ENCODE measurements around the gene ATAD1.

ATAD1 gene

DNA sequence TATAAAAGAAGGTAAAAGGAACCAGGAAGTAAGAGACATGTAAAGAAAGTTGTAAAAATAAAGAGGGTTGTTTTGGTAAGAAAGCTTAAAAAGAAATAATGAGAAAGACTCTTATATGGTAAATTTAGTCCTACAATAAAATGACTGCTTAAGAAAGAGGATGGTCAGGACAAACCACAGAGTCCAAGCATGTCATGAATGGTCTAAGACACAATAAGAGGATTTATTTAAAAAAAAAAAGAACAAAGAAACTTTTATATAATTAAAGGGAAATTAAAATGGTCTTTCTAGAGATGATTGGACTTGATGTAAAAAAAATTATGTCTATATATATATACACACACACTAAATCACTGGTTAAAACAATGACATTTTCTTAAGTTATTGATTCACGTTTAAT is 18.2 kb downstream of the ATAD1 start:
- Histone ChIP-seq H3K79me2 (ENCODE audit: insufficient read depth, low read length) (no peaks in the 10 kb centered on the region; the same call in 1 of the 2 replicates), H3K27me3 (ENCODE audit: insufficient read depth, low read length) (no peaks in the 10 kb centered on the region), H3K4me1 (ENCODE audit: insufficient read depth, low read length, severe bottlenecking) (peaks cover 10% of the 10 kb centered on the region), H3K9ac (ENCODE audit: low read length) (no peak overlapping the region), H3K9me2 (ENCODE audit: low read depth, low read length) (no peaks in the 10 kb centered on the region), H3K36me3 (ENCODE audit: insufficient read depth, low read length) (peaks cover 80% of the 10 kb centered on the region), H3K9me3 (ENCODE audit: low read length) (peaks cover 19% of the 10 kb centered on the region), H3F3A (ENCODE audit: insufficient read depth, low read length) (no peaks in the 10 kb centered on the region; the same call in 1 of the 2 replicates), H3K4me2 (ENCODE audit: low read length) (no peak overlapping the region), H2AFZ (ENCODE audit: low read length) (no peak overlapping the region), H3K4me3 (ENCODE audit: low read depth, low read length, poor library complexity, severe bottlenecking) (no peak overlapping the region), H3K27ac (ENCODE audit: low read depth, low read length, poor library complexity, severe bottlenecking) (no peak overlapping the region), H4K20me1 (ENCODE audit: insufficient read depth, low read length) (no peaks in the 10 kb centered on the region)
- TF ChIP-seq, protein P1, sequence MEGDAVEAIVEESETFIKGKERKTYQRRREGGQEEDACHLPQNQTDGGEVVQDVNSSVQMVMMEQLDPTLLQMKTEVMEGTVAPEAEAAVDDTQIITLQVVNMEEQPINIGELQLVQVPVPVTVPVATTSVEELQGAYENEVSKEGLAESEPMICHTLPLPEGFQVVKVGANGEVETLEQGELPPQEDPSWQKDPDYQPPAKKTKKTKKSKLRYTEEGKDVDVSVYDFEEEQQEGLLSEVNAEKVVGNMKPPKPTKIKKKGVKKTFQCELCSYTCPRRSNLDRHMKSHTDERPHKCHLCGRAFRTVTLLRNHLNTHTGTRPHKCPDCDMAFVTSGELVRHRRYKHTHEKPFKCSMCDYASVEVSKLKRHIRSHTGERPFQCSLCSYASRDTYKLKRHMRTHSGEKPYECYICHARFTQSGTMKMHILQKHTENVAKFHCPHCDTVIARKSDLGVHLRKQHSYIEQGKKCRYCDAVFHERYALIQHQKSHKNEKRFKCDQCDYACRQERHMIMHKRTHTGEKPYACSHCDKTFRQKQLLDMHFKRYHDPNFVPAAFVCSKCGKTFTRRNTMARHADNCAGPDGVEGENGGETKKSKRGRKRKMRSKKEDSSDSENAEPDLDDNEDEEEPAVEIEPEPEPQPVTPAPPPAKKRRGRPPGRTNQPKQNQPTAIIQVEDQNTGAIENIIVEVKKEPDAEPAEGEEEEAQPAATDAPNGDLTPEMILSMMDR (IDR thresholded peaks at IDR 0.05; ENCODE audit: low read length), result no peak
- no peak for TF ChIP-seq EZH2 (IDR thresholded peaks at IDR 0.05; ENCODE audit: borderline replicate concordance, low read length)

- no peak overlapping the region for H2AFZ ChIP-seq (ENCODE audit: low read length)
- H3K36me3 ChIP-seq (ENCODE audit: insufficient read depth, low read length), result peaks cover 73% of the 10 kb centered on the region
- H3K9me2 ChIP-seq (ENCODE audit: low read depth, low read length), result no peaks in the 10 kb centered on the region
- TF ChIP-seq EZH2 (IDR thresholded peaks at IDR 0.05; ENCODE audit: borderline replicate concordance, low read length), result no peak
- TF ChIP-seq, protein P1 (IDR thresholded peaks at IDR 0.05; ENCODE audit: low read length), result no peak
- H3K9me3 ChIP-seq (ENCODE audit: low read length), result peaks cover 15% of the 10 kb centered on the region
- H3F3A ChIP-seq (ENCODE audit: insufficient read depth, low read length), result no peaks in the 10 kb centered on the region; the same call in 1 of the 2 replicates
- H3K4me2 ChIP-seq (ENCODE audit: low read length), result no peak overlapping the region
- H3K79me2 ChIP-seq (ENCODE audit: insufficient read depth, low read length), result no peaks in the 10 kb centered on the region; the same call in 1 of the 2 replicates
- H3K4me1 ChIP-seq (ENCODE audit: insufficient read depth, low read length, severe bottlenecking), result peaks cover 10% of the 10 kb centered on the region
- no peak overlapping the region for H3K9ac ChIP-seq (ENCODE audit: low read length)
- no peak overlapping the region for H3K4me3 ChIP-seq (ENCODE audit: low read depth, low read length, poor library complexity, severe bottlenecking)
- H4K20me1 ChIP-seq (ENCODE audit: insufficient read depth, low read length), result no peaks in the 10 kb centered on the region
- peak overlapping the region; percentile 35 for H3K27ac ChIP-seq (ENCODE audit: low read depth, low read length, poor library complexity, severe bottlenecking)
- no peaks in the 10 kb centered on the region for H3K27me3 ChIP-seq (ENCODE audit: insufficient read depth, low read length)
Measured at GRCh38 chr10:87798082-87798481, 19.9 kb downstream of the ATAD1 start.

DNA sequence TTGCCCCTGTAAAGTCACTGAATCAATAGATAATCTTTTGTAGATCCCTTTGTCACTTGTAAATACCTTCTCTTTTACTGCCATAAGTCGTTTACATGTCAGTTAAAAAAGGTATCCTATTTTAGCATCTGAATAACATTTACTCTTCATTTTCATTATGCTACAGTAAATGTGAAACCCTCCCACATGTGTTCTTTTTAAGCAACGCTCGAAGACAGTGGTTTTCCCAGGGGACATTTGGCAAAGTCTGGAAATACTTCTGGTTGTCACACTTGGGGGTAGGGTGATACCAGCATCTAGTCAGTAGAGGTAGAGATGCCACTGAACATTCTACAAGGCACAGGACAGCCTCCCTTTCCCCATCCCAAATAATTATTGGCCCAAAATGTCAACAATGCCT is 23.7 kb downstream of the ATAD1 start:
- Histone ChIP-seq H3K27ac (ENCODE audit: low read depth, low read length, poor library complexity, severe bottlenecking) (no peak overlapping the region), H3K36me3 (ENCODE audit: insufficient read depth, low read length) (peaks cover 78% of the 10 kb centered on the region), H3K27me3 (ENCODE audit: insufficient read depth, low read length) (no peaks in the 10 kb centered on the region), H3K9me2 (ENCODE audit: low read depth, low read length) (no peaks in the 10 kb centered on the region), H3K4me1 (ENCODE audit: insufficient read depth, low read length, severe bottlenecking) (peaks cover 10% of the 10 kb centered on the region), H3K9ac (ENCODE audit: low read length) (no peak overlapping the region), H3K4me3 (ENCODE audit: low read depth, low read length, poor library complexity, severe bottlenecking) (no peak overlapping the region), H3K79me2 (ENCODE audit: insufficient read depth, low read length) (no peaks in the 10 kb centered on the region), H3F3A (ENCODE audit: insufficient read depth, low read length) (no peaks in the 10 kb centered on the region; the same call in 1 of the 2 replicates), H3K4me2 (ENCODE audit: low read length) (no peak overlapping the region), H2AFZ (ENCODE audit: low read length) (no peak overlapping the region), H4K20me1 (ENCODE audit: insufficient read depth, low read length) (no peaks in the 10 kb centered on the region), H3K9me3 (ENCODE audit: low read length) (no peaks in the 10 kb centered on the region)
- TF ChIP-seq, protein P1 (IDR thresholded peaks at IDR 0.05; ENCODE audit: low read length), result no peak
- no peak for TF ChIP-seq EZH2 (IDR thresholded peaks at IDR 0.05; ENCODE audit: borderline replicate concordance, low read length)

Measured in OCI-LY1 (cell line).